HG02943 (cell line): Measurements from ENCODE around the gene PTK6.
"Not testable (repeated sequence)": the region's sequence is repeated elsewhere in the genome, so short reads cannot be mapped to it uniquely, and the experiment has no call there.

ENCODE experiments used
- ATAC-seq: cut with Tn5 transposase; IDR thresholded peaks from one replicate; pipeline ENCODE4 v1.9.1; 2021; ENCODE audit warnings: mild to moderate bottlenecking, low read depth, moderate library complexity; ENCODE audit not compliant: unreplicated experiment

The PTK6 gene

DNA sequence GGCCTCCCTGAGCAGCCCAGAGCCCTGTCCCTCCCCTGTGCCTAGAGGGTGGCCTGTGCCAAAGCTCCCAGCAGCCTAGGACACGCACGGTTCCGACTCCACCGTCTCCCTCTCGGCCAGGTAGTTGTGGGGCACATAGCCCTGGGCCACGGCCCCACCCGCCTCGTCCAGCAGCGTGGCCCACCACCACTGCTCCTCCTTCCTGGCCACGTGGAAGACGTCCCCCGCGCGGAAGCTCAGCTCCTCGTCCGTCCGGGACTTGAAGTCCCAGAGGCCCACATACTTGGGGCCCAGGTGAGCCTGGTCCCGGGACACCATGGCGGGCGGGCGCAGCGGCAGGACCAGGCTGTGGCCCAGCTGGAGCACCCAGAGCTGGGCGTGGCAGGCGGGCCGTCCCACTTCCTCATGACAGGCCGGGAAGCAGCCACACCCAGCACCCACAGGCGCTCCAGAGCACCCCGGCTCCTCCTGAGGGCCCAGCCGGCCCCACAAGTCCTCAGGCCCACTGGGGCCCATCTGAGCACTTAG is at the start of gene PTK6:
Gene PTK6, minus strand, starts transcription at position 380 of the 528 bp plus-strand sequence. Its CDS starts 62 bp downstream, at position 318.
- ATAC-seq = no peak

GRCh38 chr20:63586797-63587196 is 49.6 kb upstream of the PTK6 start:
- ATAC-seq = no peak

DNA sequence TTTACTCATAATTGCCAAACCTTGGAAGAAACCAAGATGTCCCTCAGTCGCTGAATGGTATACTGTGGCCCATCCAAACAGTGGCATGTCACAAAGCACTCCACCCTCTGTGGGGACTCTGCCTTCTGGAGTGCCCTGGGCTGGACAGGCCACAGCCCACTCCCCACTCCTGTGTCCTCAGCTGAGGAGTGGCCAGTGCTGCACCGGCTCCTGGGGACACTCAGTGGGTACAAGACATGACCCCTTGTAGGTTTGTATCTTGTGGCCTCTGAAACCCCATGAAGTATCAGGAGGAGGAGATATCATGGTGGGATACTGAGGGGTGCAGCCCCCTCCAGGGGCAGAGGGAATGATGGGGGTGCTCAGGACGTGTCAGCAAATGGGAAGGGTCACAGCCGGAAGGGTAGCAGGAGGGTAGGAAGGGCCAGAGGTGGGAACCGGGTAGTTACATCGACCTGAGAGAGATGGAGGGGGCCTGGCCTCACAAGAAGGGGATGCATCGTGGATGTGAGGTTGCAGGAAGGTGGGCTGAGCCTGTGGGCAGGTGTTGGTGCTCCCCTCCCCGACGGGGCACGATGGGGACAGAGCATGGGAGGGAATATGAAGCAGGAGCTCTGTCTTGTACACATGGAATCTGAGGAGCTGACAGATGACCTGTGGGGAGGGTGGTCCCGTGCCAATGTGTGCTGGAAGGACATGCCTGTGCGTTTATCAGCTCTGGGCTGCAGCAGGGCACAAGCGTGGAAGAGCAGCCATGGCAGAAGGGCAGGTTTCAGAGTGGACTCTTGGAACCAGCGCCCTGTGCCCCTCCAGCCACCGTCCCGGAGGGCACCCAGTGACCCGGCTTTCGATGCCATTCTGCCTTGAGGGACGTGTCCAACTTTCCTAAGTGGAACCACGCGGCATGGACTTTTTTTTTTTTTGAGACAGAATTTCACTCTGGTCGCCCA is 48.7 kb upstream of the PTK6 start:
- ATAC-seq = no peak

- no peak for ATAC-seq
Observed at GRCh38 chr20:63582382-63583063, 45.3 kb upstream of the PTK6 start.

DNA sequence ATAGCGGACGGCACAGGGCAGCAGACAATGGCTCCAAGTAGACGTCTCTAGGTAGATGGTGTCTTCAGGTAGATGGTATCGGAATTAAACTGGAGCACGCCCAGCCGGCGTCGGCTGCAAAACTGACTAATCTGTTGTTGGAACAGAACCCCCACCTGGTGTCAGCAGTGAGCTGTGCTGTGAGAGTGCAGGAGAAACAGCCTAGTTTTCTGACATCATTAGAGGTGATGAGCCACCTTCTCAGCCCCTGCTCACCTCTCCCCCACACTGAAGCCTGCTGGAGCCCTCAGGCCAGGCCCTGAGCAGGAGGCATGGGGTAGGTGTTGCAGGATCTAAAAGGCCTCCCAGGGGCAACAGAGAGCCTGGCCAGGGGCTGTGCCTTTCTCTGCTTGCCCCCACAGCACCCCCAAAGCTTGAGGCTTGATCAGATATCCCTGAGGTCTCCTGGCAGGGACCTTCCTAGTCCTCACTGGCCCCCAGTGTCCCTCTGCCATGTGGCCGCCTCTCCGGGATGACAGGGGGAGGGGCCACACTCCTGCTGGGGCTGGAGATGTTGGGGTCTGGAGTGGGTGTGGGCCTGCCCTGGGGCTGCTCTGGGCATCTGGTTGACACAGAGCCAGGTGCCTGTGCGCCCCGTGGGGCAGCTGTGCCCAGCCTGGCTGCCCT is 43.8 kb upstream of the PTK6 start:
- ATAC-seq = no peak

DNA sequence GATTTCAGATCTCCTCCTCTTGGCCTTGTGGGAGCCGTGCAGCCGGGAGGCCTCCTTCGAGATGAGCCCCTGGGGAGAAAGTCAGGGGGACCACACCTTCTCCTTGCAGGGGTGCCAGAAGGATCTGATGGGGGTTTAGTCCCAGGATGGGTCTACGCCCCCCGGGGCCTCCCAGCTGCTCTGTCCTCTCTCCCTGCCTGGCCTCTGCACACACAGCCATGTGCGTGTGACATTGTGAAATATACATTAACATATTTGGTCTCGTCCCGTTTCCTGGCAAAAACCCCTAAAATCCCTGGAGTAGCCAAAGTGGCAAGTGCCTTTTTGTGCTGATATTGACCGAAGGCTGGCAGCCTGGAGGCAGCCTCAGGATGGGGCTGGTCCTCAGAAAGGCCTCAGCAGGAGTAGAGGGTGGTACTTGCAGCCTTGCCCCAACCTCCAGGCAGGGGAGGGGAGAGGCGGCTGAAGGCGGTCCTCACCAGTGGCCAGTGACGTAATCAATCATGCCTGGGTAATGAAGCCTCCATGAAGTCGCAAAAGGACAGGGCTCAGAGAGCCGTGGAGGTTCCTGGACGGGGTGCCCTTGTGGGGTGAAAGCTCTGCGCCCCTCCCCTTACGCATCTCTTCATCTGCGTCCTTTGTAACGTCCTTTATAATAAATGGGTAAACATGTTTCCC is 42.0 kb upstream of the PTK6 start:
- no peak for ATAC-seq

DNA sequence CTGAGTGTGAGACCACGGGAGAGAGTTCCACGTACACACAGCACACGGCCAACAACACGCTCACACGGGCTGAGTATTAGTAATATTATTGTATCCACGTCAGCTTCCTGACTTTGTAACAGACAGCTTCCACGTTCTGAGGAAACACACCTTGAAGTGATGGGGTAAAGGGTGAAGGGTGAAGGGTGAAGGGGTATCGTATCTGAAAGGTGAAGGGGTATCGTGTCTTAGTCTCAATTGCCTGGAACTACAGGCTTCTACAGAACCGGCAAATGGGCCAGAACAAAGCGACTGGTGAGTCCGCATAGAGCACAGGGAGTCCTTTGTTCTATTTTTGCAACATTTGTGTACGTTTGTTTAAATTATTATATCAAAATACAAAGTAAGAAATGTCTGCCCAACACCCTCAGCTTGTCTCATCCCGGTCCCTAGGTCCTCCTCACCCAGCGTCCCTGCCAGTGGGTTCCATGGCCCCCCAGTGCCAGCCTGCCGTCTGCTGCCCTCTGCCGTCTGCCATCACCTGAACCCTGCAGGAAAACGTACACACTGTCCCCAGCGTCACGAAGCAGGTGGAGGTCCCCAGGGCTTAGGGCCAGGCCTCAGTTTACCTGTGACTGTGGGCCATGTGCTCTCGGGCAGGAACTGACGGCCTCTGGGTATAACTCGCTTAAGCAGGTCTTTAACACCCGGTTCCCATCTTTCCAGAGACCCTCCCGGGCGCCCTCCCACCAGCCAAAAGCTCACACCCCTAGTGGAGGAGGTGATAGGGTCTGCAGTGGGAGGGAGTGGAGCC is 41.2 kb upstream of the PTK6 start:
- ATAC-seq = no peak

- no peak for ATAC-seq
Observed at GRCh38 chr20:63577317-63577894, 40.2 kb upstream of the PTK6 start.

- ATAC-seq = no peak
Observed at GRCh38 chr20:63576311-63576710, 39.1 kb upstream of the PTK6 start.

DNA sequence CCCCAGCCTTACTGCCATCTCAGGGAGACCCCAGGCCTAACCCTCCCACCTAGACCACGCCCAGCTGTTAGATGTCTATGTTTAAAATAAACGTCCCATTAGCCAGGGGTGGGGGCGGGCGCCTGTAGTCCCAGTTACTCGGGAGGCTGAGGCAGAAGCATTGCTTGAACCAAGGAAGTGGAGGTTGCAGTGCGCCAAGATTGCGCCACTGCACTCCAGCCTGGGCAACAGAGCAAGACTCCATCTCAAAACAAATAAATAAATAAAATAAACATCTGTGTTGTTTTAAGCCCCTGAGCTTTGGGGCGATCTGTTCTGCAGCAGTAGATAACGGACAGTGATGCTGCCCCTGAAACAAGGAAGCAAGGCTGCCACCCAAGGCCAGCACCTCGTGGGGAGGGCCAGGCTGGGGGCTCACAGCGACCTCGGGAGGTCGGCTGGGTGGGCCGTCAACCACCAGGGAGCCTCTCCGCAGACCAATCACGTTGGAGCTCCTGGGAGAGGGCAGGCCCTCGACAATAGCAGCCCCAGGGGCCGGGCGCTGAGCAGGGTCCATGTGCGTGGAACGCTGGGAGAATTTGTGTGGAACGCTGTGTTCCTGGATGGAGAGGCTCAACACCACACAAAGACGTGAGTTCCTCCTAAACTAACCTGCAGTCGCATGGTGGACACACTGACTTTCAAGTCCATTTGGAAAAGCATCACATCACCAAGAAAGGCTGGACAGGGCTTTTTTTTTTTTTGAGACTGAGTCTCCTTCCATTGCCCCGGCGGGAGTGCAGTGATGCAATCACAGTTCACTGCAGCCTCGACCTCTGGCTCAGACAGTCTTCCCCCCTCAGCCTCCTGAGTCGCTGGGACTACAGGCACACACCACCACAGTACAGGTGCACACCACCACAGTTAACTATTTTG is 37.9 kb upstream of the PTK6 start:
- no peak for ATAC-seq

DNA sequence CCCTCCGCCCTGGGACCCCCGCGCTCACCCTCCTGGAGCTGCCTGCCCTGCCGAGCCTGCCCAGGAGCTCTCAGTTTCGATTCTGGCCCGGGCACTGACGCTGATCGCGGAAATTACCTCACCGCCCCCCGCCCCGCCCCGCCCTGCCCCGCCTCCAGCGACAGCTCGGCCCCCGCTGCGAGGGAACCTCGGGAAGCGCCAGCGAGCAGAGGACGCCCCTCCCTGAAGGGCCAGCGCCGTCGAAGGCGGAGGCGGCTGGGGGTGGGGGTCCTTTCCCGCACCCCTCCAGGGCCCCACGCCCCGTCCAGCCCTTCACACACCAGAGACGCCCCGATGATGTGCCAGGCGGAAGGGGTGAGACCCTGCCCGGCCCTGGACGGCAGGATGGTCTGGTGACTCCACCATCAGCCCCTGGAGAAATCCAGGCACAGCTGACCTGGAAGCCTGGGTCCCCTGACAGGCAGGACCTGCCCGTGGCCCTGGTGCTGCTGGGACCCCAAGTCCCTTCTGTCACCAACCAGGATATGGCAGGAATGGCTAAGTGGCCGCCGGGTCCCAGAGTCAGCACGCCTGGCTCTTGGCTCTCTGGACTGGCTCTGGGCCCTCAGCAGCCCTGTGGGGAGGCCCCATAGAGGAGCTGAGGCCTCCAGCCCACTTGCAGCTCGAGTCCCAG is 37.1 kb upstream of the PTK6 start, which contains the start of gene HELZ2:
Gene HELZ2, minus strand, starts transcription at position 84 of the 673 bp plus-strand sequence. CDS start 1,854 bp downstream, outside the sequence.
- ATAC-seq = no peak

DNA sequence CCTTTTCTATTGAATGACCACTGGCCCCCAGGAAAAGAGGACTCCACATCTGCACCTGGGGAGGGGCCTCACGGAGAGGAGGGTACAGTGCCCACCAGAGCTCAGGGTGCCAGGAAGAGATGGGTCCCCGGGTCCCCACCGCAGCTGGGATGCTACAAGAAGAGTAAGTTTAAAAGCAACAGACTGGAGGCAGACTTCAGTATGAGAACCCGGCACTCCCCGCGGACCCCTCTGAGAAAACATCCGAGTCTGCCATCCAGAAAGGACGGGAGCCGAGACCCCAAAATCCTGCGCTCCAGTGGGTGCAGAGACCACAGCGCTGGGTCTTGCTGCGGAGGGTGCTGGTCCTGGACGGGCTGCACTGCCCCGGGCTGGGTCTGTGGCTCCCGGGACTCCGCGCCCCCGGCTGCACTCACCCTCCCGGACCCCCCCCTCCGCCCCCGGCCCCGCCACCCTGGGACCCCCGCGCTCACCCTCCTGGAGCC is 36.5 kb upstream of the PTK6 start:
- ATAC-seq = no peak

DNA sequence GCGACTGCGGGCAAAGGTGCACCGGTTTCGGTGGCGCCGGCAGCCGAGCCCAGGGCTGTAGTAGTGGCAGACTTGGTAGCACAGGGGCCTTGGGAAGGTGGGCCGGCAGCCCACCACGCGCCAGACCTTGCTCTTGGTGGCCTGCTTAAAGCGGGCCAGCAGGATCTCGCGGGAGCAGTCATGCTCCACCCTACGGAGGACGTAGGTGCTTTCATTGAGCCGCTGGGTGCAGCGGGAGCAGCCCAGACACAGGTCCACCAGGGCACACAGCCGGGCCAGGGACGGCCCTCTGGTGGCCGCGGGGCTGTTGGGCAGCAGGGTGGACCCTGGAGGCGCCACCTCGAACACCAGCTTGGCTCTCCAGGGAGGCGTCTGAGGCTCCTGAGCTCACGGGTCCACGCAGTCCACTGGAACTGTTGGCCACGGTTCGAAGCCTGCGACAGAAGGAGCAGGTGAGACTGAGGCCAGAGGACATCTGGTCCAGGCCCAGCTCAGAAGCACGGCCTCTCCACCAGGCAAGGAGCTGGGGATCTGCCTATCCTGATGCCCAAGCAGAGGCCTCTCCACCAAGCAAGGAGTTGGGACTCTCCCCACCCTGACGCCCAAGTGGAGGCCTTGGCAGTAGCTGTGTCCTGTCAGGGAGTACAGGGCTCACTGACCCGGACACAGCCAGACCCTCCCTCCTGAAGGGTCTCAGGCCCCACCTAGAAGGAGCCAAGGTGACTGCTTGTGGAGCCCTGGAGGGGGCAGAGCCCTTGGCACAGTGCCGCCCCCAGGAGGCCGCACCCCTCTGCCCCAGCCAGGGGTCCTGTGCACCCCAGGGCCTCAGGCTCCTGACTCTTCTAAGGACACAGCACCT is 35.8 kb upstream of the PTK6 start:
- no peak for ATAC-seq

DNA sequence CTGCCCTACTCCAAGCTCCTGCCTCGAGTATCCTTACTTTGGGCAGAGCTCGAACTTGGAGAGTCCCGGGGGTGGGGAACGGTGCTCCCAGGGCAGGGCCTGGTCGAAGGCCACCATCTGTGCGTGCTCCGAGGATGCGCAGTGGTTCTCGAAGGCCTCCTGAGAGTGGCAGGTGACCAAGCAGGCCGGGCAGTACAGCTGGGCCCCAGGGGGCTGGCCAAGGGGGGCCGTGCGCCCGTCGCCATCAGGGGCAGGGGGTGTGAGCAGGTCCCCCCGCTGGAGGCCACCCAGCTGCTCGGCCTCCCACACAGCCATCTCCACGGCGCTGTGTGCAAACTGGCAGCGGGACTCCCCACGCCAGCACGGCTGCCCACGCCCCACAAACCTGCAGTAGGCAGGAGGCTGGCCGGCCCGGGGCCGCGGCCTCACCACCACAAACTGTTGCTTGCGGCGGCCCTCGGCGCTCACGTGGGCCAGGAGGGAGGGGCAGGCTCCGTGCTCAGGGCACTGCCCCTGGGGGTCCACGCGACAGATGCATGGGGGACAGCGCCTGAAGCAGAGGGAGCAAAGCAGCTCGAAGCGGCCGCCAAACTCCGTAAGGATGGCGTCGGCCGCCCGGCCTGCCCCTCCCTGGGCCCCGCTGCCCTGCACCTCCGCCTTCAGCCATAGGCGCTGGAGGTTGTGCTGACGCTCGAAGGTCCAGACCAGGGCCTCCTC is 35.1 kb upstream of the PTK6 start:
- ATAC-seq = no peak

DNA sequence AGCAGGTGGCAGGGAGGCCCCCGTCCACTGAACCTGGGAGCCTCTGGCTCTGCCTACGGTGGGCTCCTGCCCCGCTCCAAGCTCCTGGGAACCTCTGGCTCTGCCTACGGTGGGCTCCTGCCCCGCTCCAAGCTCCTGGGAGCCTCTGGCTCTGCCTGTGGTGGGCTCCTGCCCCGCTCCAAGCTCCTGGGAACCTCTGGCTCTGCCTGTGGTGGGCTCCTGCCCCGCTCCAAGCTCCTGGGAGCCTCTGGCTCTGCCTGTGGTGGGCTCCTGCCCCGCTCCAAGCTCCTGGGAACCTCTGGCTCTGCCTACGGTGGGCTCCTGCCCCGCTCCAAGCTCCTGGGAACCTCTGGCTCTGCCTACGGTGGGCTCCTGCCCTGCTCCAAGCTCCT is 33.9 kb upstream of the PTK6 start:
- ATAC-seq = not testable (repeated sequence)
